Measurements from ENCODE around the gene TMEM179.

The TMEM179 gene

GRCh38 chr14:104561632-104562495, 42.7 kb downstream of the TMEM179 start:
- no peak for DNase-seq (ENCODE audit: low read depth)
- H3K4me3 ChIP-seq (ENCODE audit: low read depth, low read length), result no peak overlapping the region
- TF ChIP-seq MAX (IDR thresholded peaks at IDR 0.05; ENCODE audit: low read depth, low read length), result no peak
- TF ChIP-seq POLR2A (IDR thresholded peaks at IDR 0.05; ENCODE audit: extremely low read depth, insufficient read length), result no peak
- TF ChIP-seq CTCF (IDR thresholded peaks at IDR 0.05; ENCODE audit: low read depth, low read length), result no peak
- no peak for TF ChIP-seq MYC (IDR thresholded peaks at IDR 0.05; ENCODE audit: low read depth, low read length)

- DNase-seq (ENCODE audit: low read depth), result no peak
- TF ChIP-seq POLR2A (IDR thresholded peaks at IDR 0.05; ENCODE audit: extremely low read depth, insufficient read length) (no peak), MYC (IDR thresholded peaks at IDR 0.05; ENCODE audit: low read depth, low read length) (no peak), CTCF (IDR thresholded peaks at IDR 0.05; ENCODE audit: low read depth, low read length) (no peak), MAX (IDR thresholded peaks at IDR 0.05; ENCODE audit: low read depth, low read length) (no peak)
- H3K4me3 ChIP-seq (ENCODE audit: low read depth, low read length), result no peak overlapping the region
These were observed 43.4 kb downstream of the TMEM179 start for GRCh38 chr14:104561124-104561557.

GRCh38 chr14:104560586-104560945, 44.0 kb downstream of the TMEM179 start:
- no peak overlapping the region for H3K4me3 ChIP-seq (ENCODE audit: low read depth, low read length)
- no peak for DNase-seq (ENCODE audit: low read depth)
- no peak for TF ChIP-seq MYC (IDR thresholded peaks at IDR 0.05; ENCODE audit: low read depth, low read length)
- no peak for TF ChIP-seq POLR2A (IDR thresholded peaks at IDR 0.05; ENCODE audit: extremely low read depth, insufficient read length)
- no peak for TF ChIP-seq CTCF (IDR thresholded peaks at IDR 0.05; ENCODE audit: low read depth, low read length)
- no peak for TF ChIP-seq MAX (IDR thresholded peaks at IDR 0.05; ENCODE audit: low read depth, low read length)

GRCh38 chr14:104559804-104560585, 44.6 kb downstream of the TMEM179 start:
- H3K4me3 ChIP-seq (ENCODE audit: low read depth, low read length), result no peak overlapping the region

More at GRCh38 chr14:104559804-104560585, 44.6 kb downstream of the TMEM179 start:
- no peak for DNase-seq (ENCODE audit: low read depth)
- TF ChIP-seq POLR2A (IDR thresholded peaks at IDR 0.05; ENCODE audit: extremely low read depth, insufficient read length) (no peak), CTCF (IDR thresholded peaks at IDR 0.05; ENCODE audit: low read depth, low read length) (no peak), MYC (IDR thresholded peaks at IDR 0.05; ENCODE audit: low read depth, low read length) (no peak), MAX (IDR thresholded peaks at IDR 0.05; ENCODE audit: low read depth, low read length) (no peak)
